AG09309 (cell line): ENCODE measurements around the gene FAM151A.

ENCODE experiments used
- DNase-seq: peaks from one replicate; pipeline ENCODE4 v3.0.0-alpha.2; 2010; ENCODE audit warnings: low read depth
- H3K4me3 ChIP-seq: 2 replicates; pipeline ENCODE4 v1.5.1; 2011; ENCODE audit warnings: mild to moderate bottlenecking, low read depth, low read length, moderate library complexity; ENCODE audit not compliant: control insufficient read depth
- CTCF ChIP-seq: IDR thresholded peaks from 2 replicates; pipeline ENCODE4 v1.5.1; 2011; ENCODE audit warnings: mild to moderate bottlenecking, low read depth, low read length, inconsistent platforms; ENCODE audit not compliant: insufficient read depth, control insufficient read depth; ENCODE audit errors: missing control alignments

The FAM151A gene

GRCh38 chr1:54603241-54603640, 20.1 kb downstream of the FAM151A start:
- TF ChIP-seq CTCF, result no peak
- H3K4me3 ChIP-seq, result no peak overlapping the region
- DNase-seq, result no peak

GRCh38 chr1:54602554-54602953, 20.8 kb downstream of the FAM151A start:
- no peak for TF ChIP-seq CTCF
- DNase-seq, result no peak
- H3K4me3 ChIP-seq, result no peak overlapping the region

- no peak for TF ChIP-seq CTCF
- H3K4me3 ChIP-seq, result no peak overlapping the region
- no peak for DNase-seq
These were observed 21.6 kb downstream of the FAM151A start for GRCh38 chr1:54601730-54602129.

- DNase-seq, result no peak
- no peak overlapping the region for H3K4me3 ChIP-seq
- TF ChIP-seq CTCF, result no peak
These were observed 22.2 kb downstream of the FAM151A start for GRCh38 chr1:54600947-54601721.

- H3K4me3 ChIP-seq, result no peak overlapping the region
- TF ChIP-seq CTCF, result no peak
- DNase-seq, result no peak
These were observed 24.0 kb downstream of the FAM151A start for GRCh38 chr1:54599211-54599823.

- no peak for DNase-seq
- no peak for TF ChIP-seq CTCF
- no peak overlapping the region for H3K4me3 ChIP-seq
These were observed 25.8 kb downstream of the FAM151A start for GRCh38 chr1:54597455-54598030.
